GM12878 (cell line): ENCODE results near the gene HEPHL1. TPM values are rescaled to one million over a fixed set of nuclear protein-coding genes. Genes with fewer than 3 reads are reported as not detected.

ENCODE experiments used
- ATF3 ChIP-seq: IDR thresholded peaks from 2 replicates; pipeline ENCODE4 v1.6.1; 2011; ENCODE audit warnings: low read depth, mild to moderate bottlenecking, low read length, moderate library complexity, borderline replicate concordance; ENCODE audit errors: extremely low read depth
- BHLHE40 ChIP-seq, 2 experiments: fragments of 450-650 bp in 1 of 2; IDR thresholded peaks; 2 replicates each; pipeline ENCODE4 v1.6.1; 2011 to 2017; ENCODE audit warnings: low read depth in 2 of 2, borderline replicate concordance in 1 of 2, improper control_type of control experiment in 1 of 2, low read length in 1 of 2, mild to moderate bottlenecking in 1 of 2
- CHD4 ChIP-seq: fragments of 200-600 bp; sonication (generic); IDR thresholded peaks from 2 replicates; pipeline ENCODE4 v1.6.1; 2016; ENCODE audit warnings: mild to moderate bottlenecking
- IRF3 ChIP-seq: fragments of 450-650 bp; IDR thresholded peaks from 2 replicates; pipeline ENCODE4 v1.6.1; 2014; ENCODE audit warnings: mild to moderate bottlenecking
- JUNB ChIP-seq: IDR thresholded peaks from 2 replicates; pipeline ENCODE4 v1.6.1; 2016; ENCODE audit warnings: antibody characterized with exemption, mild to moderate bottlenecking
- MEF2B ChIP-seq: fragments of 450-650 bp; IDR thresholded peaks from 2 replicates; pipeline ENCODE4 v1.6.1; 2018; ENCODE audit warnings: mild to moderate bottlenecking, moderate library complexity; ENCODE audit not compliant: partially characterized antibody, poor library complexity, severe bottlenecking
- MTA3 ChIP-seq: IDR thresholded peaks from 2 replicates; pipeline ENCODE4 v1.6.1; 2012; ENCODE audit warnings: low read length, inconsistent platforms, borderline replicate concordance
- RAD21 ChIP-seq: IDR thresholded peaks from 2 replicates; pipeline ENCODE4 v1.6.1; 2011; ENCODE audit warnings: mild to moderate bottlenecking, low read depth, low read length, moderate library complexity; ENCODE audit not compliant: insufficient read depth
- RELA ChIP-seq: fragments of 450-650 bp; IDR thresholded peaks from 2 replicates; pipeline ENCODE4 v1.8.0; 2014; ENCODE audit warnings: borderline replicate concordance; ENCODE audit not compliant: partially characterized antibody
- SIN3A ChIP-seq: IDR thresholded peaks from 2 replicates; pipeline ENCODE4 v1.6.1; 2012; ENCODE audit warnings: low read depth, low read length, improper control_type of control experiment
- SIX5 ChIP-seq: IDR thresholded peaks from 2 replicates; pipeline ENCODE4 v1.6.1; 2011; ENCODE audit warnings: mild to moderate bottlenecking, low read depth, low read length, moderate library complexity; ENCODE audit not compliant: severe bottlenecking
- SMAD5 ChIP-seq: IDR thresholded peaks from 2 replicates; pipeline ENCODE4 v1.6.1; 2016; ENCODE audit warnings: antibody characterized with exemption, low read depth
- SREBF1 ChIP-seq: IDR thresholded peaks from 2 replicates; pipeline ENCODE4 v1.6.1; 2012; ENCODE audit warnings: mild to moderate bottlenecking, low read length
- SRF ChIP-seq, 2 experiments: IDR thresholded peaks; 2 replicates each; pipeline ENCODE4 v1.6.1; 2011; ENCODE audit warnings: low read depth in 2 of 2, low read length in 2 of 2, mild to moderate bottlenecking in 1 of 2, moderate library complexity in 1 of 2
- SUPT20H ChIP-seq: IDR thresholded peaks from 2 replicates; pipeline ENCODE4 v1.6.1; 2011; ENCODE audit warnings: low read depth, mild to moderate bottlenecking, low read length, moderate library complexity, borderline replicate concordance; ENCODE audit not compliant: control insufficient read depth
- ZBED1 ChIP-seq: IDR thresholded peaks from 2 replicates; pipeline ENCODE4 v1.6.1; 2016; ENCODE audit warnings: borderline replicate concordance
- ZNF622 ChIP-seq: fragments of 450-650 bp; IDR thresholded peaks from 2 replicates; pipeline ENCODE4 v1.6.1; 2017; ENCODE audit warnings: mild to moderate bottlenecking, inconsistent platforms
- ZZZ3 ChIP-seq: IDR thresholded peaks from 2 replicates; pipeline ENCODE4 v1.6.1; 2011; ENCODE audit warnings: low read depth; ENCODE audit not compliant: control insufficient read depth, insufficient read length
- polyA plus RNA-seq, 11 experiments: library from polyadenylated mRNA; depleted of rRNA in 4 of 11; unstranded in 6 of 11; stranded (reverse) in 5 of 11; fragments of >200 nt; fragmentation: Nextera tagmentation in 4 of 11; fragmentation: Illumina TruSeq in 1 of 11; extraction: Ambion mirVana in 4 of 11; extraction: Trizol in 1 of 11; gene quantifications; 1 replicate in 1 of 11; 2 replicates in 10 of 11; pipeline versions ENCODE4 v1.2.1 to v1.2.3, GENCODE V29; 2011 to 2016; ENCODE audit warnings: inconsistent platforms in 2 of 11, missing spikeins in 2 of 11, low read depth in 1 of 11
- total RNA-seq, 4 experiments: library from RNA; depleted of rRNA in 3 of 4; stranded (reverse); fragments of >200 nt in 3 of 4; fragmentation: Illumina TruSeq in 1 of 4; extraction: Trizol in 1 of 4; gene quantifications; 2 replicates each; pipeline versions ENCODE4 v1.2.1 to v1.2.3, GENCODE V29; 2013 to 2021
- TF ChIP-seq, protein P1 (sequence below): fragments of 450-650 bp; IDR thresholded peaks from 2 replicates; pipeline ENCODE4 v1.6.1; 2017; ENCODE audit warnings: mild to moderate bottlenecking, moderate library complexity
- TF ChIP-seq, protein P2 (sequence below): fragments of 150-350 bp; IDR thresholded peaks from 2 replicates; pipeline ENCODE4 v1.6.1; 2016; ENCODE audit warnings: low read depth, low read length

Gene HEPHL1
- total and polyA plus RNA-seq, 10 of the 15 experiments (the other 5 are each of a cell fraction or from before 2014, with no cell fraction given), result 0.02 to 0.08 (median 0.05) TPM; not detected in 6

DNA sequence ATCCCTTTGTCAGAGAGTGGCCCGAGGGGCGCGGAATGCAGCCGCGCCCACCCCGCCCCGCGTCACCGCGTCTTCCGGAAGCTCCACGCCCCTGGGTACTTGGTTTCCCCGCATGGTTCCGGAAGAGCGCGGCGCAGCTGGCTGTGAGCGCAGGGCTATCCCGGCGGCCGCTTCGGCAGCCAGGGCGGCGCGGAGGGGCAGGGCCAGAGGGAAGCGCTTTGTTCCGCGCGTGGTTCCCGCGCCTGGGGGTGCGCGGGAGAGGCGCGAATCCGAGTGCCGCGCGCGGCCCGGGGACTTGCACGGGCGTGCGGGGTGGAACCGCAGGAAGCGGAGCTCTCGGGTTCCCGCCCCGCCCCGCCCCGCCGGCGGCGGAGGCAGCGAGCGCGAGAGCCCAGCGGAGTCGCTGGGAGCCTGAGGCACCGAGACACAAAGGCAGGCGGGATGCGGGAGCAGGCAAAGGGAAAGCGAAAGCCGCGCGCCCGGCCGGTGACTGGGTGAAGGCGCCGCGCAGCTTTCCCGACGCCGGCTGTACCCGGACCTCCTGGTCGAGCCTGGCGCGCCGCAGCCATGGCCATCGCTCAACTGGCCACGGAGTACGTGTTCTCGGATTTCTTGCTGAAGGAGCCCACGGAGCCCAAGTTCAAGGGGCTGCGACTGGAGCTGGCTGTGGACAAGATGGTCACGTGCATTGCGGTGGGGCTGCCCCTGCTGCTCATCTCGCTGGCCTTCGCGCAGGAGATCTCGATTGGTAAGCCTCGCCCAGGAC is 107.8 kb downstream of the HEPHL1 start, which contains the start of gene PANX1 (continued):
- TF ChIP-seq ATF3 (0 out of 2 replicates have a peak, but pooled peaks have one; percentile 20), SIX5 (no peak), BHLHE40 (IDR thresholded peaks at IDR 0.05; ENCODE audit: borderline replicate concordance in 1 of 2, low read depth in 2 of 2, low read length in 1 of 2) (peak; percentile 93 to 98), SIN3A (no peak; the same call in none of the 2 replicates), CHD4 (no peak), RAD21 (no peak), SRF (IDR thresholded peaks at IDR 0.05; ENCODE audit: low read depth in 2 of 2, low read length in 2 of 2) (peak; percentile 18 to 80; a peak in 2 of 4 replicates), MEF2B (no peak), ZBED1 (no peak; the same call in 1 of the 2 replicates), SMAD5 (peak; percentile 46; the same call in 1 of the 2 replicates), SREBF1 (no peak), SUPT20H (no peak), MTA3 (no peak), ZNF622 (no peak), JUNB (no peak), IRF3 (no peak), ZZZ3 (no peak), RELA (no peak)
- TF ChIP-seq, protein P1, sequence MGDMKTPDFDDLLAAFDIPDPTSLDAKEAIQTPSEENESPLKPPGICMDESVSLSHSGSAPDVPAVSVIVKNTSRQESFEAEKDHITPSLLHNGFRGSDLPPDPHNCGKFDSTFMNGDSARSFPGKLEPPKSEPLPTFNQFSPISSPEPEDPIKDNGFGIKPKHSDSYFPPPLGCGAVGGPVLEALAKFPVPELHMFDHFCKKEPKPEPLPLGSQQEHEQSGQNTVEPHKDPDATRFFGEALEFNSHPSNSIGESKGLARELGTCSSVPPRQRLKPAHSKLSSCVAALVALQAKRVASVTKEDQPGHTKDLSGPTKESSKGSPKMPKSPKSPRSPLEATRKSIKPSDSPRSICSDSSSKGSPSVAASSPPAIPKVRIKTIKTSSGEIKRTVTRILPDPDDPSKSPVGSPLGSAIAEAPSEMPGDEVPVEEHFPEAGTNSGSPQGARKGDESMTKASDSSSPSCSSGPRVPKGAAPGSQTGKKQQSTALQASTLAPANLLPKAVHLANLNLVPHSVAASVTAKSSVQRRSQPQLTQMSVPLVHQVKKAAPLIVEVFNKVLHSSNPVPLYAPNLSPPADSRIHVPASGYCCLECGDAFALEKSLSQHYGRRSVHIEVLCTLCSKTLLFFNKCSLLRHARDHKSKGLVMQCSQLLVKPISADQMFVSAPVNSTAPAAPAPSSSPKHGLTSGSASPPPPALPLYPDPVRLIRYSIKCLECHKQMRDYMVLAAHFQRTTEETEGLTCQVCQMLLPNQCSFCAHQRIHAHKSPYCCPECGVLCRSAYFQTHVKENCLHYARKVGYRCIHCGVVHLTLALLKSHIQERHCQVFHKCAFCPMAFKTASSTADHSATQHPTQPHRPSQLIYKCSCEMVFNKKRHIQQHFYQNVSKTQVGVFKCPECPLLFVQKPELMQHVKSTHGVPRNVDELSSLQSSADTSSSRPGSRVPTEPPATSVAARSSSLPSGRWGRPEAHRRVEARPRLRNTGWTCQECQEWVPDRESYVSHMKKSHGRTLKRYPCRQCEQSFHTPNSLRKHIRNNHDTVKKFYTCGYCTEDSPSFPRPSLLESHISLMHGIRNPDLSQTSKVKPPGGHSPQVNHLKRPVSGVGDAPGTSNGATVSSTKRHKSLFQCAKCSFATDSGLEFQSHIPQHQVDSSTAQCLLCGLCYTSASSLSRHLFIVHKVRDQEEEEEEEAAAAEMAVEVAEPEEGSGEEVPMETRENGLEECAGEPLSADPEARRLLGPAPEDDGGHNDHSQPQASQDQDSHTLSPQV, result no peak
- TF ChIP-seq, protein P2, sequence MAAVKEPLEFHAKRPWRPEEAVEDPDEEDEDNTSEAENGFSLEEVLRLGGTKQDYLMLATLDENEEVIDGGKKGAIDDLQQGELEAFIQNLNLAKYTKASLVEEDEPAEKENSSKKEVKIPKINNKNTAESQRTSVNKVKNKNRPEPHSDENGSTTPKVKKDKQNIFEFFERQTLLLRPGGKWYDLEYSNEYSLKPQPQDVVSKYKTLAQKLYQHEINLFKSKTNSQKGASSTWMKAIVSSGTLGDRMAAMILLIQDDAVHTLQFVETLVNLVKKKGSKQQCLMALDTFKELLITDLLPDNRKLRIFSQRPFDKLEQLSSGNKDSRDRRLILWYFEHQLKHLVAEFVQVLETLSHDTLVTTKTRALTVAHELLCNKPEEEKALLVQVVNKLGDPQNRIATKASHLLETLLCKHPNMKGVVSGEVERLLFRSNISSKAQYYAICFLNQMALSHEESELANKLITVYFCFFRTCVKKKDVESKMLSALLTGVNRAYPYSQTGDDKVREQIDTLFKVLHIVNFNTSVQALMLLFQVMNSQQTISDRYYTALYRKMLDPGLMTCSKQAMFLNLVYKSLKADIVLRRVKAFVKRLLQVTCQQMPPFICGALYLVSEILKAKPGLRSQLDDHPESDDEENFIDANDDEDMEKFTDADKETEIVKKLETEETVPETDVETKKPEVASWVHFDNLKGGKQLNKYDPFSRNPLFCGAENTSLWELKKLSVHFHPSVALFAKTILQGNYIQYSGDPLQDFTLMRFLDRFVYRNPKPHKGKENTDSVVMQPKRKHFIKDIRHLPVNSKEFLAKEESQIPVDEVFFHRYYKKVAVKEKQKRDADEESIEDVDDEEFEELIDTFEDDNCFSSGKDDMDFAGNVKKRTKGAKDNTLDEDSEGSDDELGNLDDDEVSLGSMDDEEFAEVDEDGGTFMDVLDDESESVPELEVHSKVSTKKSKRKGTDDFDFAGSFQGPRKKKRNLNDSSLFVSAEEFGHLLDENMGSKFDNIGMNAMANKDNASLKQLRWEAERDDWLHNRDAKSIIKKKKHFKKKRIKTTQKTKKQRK, result no peak
